Adrenal gland (tissue), 5 donors: ENCODE results near the gene TLCD3A.

Experiments
- POLR2A ChIP-seq, 2 donors: fragments of 450-650 bp; IDR thresholded peaks; one replicate each; pipeline ENCODE4 v1.6.1; 2017; ENCODE audit warnings: antibody characterized with exemption in 2 of 2, mild to moderate bottlenecking in 2 of 2, moderate library complexity in 1 of 2
- TF ChIP-seq, protein P1 (sequence below), 6 experiments: fragments of 450-650 bp in 4 of 6; fragments of 200-600 bp in 2 of 6; sonication (generic) in 1 of 6; IDR thresholded peaks; 1 replicate in 5 of 6; 2 replicates in 1 of 6; pipeline versions ENCODE4 v1.5.1 to v1.8.0; 2016 to 2021; ENCODE audit warnings: antibody characterized with exemption in 6 of 6, mild to moderate bottlenecking in 2 of 6, moderate library complexity in 1 of 6
- donor health status: DM: no; HTN: no; CAD: no.

GRCh38 chr17:740240-741017, 8.0 kb downstream of the TLCD3A start:
- TF ChIP-seq POLR2A (IDR thresholded peaks at IDR 0.05) = no peak
- TF ChIP-seq, protein P1, sequence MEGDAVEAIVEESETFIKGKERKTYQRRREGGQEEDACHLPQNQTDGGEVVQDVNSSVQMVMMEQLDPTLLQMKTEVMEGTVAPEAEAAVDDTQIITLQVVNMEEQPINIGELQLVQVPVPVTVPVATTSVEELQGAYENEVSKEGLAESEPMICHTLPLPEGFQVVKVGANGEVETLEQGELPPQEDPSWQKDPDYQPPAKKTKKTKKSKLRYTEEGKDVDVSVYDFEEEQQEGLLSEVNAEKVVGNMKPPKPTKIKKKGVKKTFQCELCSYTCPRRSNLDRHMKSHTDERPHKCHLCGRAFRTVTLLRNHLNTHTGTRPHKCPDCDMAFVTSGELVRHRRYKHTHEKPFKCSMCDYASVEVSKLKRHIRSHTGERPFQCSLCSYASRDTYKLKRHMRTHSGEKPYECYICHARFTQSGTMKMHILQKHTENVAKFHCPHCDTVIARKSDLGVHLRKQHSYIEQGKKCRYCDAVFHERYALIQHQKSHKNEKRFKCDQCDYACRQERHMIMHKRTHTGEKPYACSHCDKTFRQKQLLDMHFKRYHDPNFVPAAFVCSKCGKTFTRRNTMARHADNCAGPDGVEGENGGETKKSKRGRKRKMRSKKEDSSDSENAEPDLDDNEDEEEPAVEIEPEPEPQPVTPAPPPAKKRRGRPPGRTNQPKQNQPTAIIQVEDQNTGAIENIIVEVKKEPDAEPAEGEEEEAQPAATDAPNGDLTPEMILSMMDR (IDR thresholded peaks at IDR 0.05) = no peak
